Caco-2 (cell line): ENCODE measurements around the gene UNCX. TPM values are rescaled to one million over a fixed set of nuclear protein-coding genes. Genes with fewer than 3 reads are reported as not detected.
A peak's percentile ranks its signal among the peaks of the same experiment; 100 is the strongest.

ENCODE experiments used
- BruUV-seq: library from RNA; stranded (reverse); fragments of 400-500 nt; replicated peaks from 2 replicates; lab custom pipeline; 2021; lab: Mats Ljungman, UMichigan
- CTCF ChIA-PET: fragments of 300-600 bp; sonication (Branson Sonifier 250); formaldehyde crosslinking; loops from one replicate; lab custom pipeline; 2022; ENCODE audit warnings: antibody characterized with exemption; lab: Charles Lee
- POLR2A ChIA-PET: fragments of 300-600 bp; sonication (Branson Sonifier 250); formaldehyde crosslinking; loops from one replicate; lab custom pipeline; 2022; ENCODE audit warnings: antibody characterized with exemption; lab: Charles Lee
- DNase-seq, 2 experiments: peaks; one replicate each; pipeline versions ENCODE4 v3.0.0 to v3.0.0-alpha.2; 2020 to 2022
- H3K27me3 ChIP-seq: replicated peaks from 2 replicates; pipeline ENCODE4 v1.6.0; 2011; ENCODE audit warnings: low read length; ENCODE audit not compliant: control insufficient read depth, insufficient read depth
- H3K36me3 ChIP-seq: 2 replicates; pipeline ENCODE4 v1.5.1; 2011; ENCODE audit warnings: low read length; ENCODE audit not compliant: control insufficient read depth, insufficient read depth
- H3K4me1 ChIP-seq: fragments of 250-450 bp; sonication (Bioruptor Pico); 2 replicates; pipeline ENCODE4 v1.5.1; 2020; ENCODE audit warnings: mild to moderate bottlenecking
- H3K4me3 ChIP-seq: 2 replicates; pipeline ENCODE4 v1.5.1; 2011; ENCODE audit warnings: low read depth, mild to moderate bottlenecking, control low read depth, low read length
- H3K9me3 ChIP-seq: fragments of 250-450 bp; sonication (Bioruptor Pico); 2 replicates; pipeline ENCODE4 v1.5.1; 2020; ENCODE audit warnings: mild to moderate bottlenecking, moderate library complexity
- H3K27ac Mint-ChIP-seq: one replicate; pipeline ENCODE4 v1.8.0; 2022; ENCODE audit warnings: mixed read lengths; ENCODE audit not compliant: unreplicated experiment
- H3K27me3 Mint-ChIP-seq: one replicate; pipeline ENCODE4 v1.8.0; 2022; ENCODE audit warnings: mixed read lengths; ENCODE audit not compliant: insufficient read depth, unreplicated experiment
- H3K36me3 Mint-ChIP-seq: one replicate; pipeline ENCODE4 v1.8.0; 2022; ENCODE audit warnings: mild to moderate bottlenecking, mixed read lengths; ENCODE audit not compliant: insufficient read depth, unreplicated experiment
- H3K4me1 Mint-ChIP-seq: one replicate; pipeline ENCODE4 v1.8.0; 2022; ENCODE audit warnings: low read depth, mixed read lengths; ENCODE audit not compliant: unreplicated experiment
- H3K4me3 Mint-ChIP-seq: one replicate; pipeline ENCODE4 v1.8.0; 2022; ENCODE audit warnings: mild to moderate bottlenecking, moderate library complexity, mixed read lengths; ENCODE audit not compliant: unreplicated experiment
- H3K9me3 Mint-ChIP-seq: one replicate; pipeline ENCODE4 v1.8.0; 2022; ENCODE audit warnings: mixed read lengths; ENCODE audit not compliant: unreplicated experiment
- CTCF ChIP-seq, 2 experiments: fragments of 200-600 bp in 1 of 2; IDR thresholded peaks; 1 replicate in 1 of 2; 2 replicates in 1 of 2; pipeline versions ENCODE4 v1.5.1 to v1.8.0; 2011 to 2022; ENCODE audit warnings: antibody characterized with exemption in 1 of 2, control low read depth in 1 of 2, inconsistent platforms in 1 of 2, low read depth in 1 of 2, low read length in 1 of 2, mild to moderate bottlenecking in 1 of 2, moderate library complexity in 1 of 2; ENCODE audit not compliant: insufficient read depth in 1 of 2, severe bottlenecking in 1 of 2, unreplicated experiment in 1 of 2
- intact Hi-C: fragments of 100-400 bp; cut with micrococcal nuclease; formaldehyde crosslinking; loops from one replicate; pipeline ENCODE4 v1.10.0; 2022; ENCODE audit not compliant: unreplicated experiment
- total RNA-seq: library from RNA; stranded (reverse); gene quantifications from 2 replicates; pipeline ENCODE4 v1.2.3, GENCODE V29; 2022

The UNCX gene
- total RNA-seq, 1 experiment from 2014 or later: not detected

GRCh38 chr7:1224086-1224716 is 8.5 kb upstream of the UNCX start:
- H3K27me3 Mint-ChIP-seq: peaks cover 20% of the 10 kb centered on the region
- BruUV-seq: no TSS peak
- Histone ChIP-seq H3K9me3 (no peaks in the 10 kb centered on the region), H3K36me3 (no peaks in the 10 kb centered on the region), H3K4me3 (no peak overlapping the region), H3K27me3 (no peaks in the 10 kb centered on the region; the same call in 1 of the 2 replicates), H3K4me1 (no peaks in the 10 kb centered on the region)
- intact Hi-C loops: no loop called here
- H3K9me3 Mint-ChIP-seq: no peaks in the 10 kb centered on the region
- H3K4me1 Mint-ChIP-seq: no peaks in the 10 kb centered on the region
- no peaks in the 10 kb centered on the region for H3K36me3 Mint-ChIP-seq
- H3K27ac Mint-ChIP-seq: no peak overlapping the region
- no peak overlapping the region for H3K4me3 Mint-ChIP-seq
- ChIA-PET POLR2A (no interaction called here), CTCF (interaction anchor here (0.6 kb wide), 1 partner anchor 715 kb away, joined by 4 read pairs; no protein-coding TSS in a partner anchor)
- TF ChIP-seq CTCF (IDR thresholded peaks at IDR 0.05; ENCODE audit: insufficient read depth in 1 of 2, low read depth in 1 of 2, low read length in 1 of 2, severe bottlenecking in 1 of 2, unreplicated experiment in 1 of 2): no peak
- no peak for DNase-seq

- Mint-ChIP-seq H3K4me1 (no peaks in the 10 kb centered on the region), H3K9me3 (no peaks in the 10 kb centered on the region), H3K4me3 (no peak overlapping the region), H3K36me3 (no peaks in the 10 kb centered on the region), H3K27ac (no peak overlapping the region), H3K27me3 (peaks cover 16% of the 10 kb centered on the region)
- intact Hi-C loops: no loop called here
- Histone ChIP-seq H3K4me1 (no peaks in the 10 kb centered on the region), H3K9me3 (no peaks in the 10 kb centered on the region), H3K4me3 (no peak overlapping the region), H3K36me3 (no peaks in the 10 kb centered on the region), H3K27me3 (no peaks in the 10 kb centered on the region; the same call in 1 of the 2 replicates)
- no peak for DNase-seq
- ChIA-PET POLR2A (no interaction called here), CTCF (interaction anchor here (0.7 kb wide), 1 partner anchor 206 kb away, joined by 3 read pairs; no protein-coding TSS in a partner anchor)
- BruUV-seq: no TSS peak
- TF ChIP-seq CTCF (IDR thresholded peaks at IDR 0.05; ENCODE audit: insufficient read depth in 1 of 2, low read depth in 1 of 2, low read length in 1 of 2, severe bottlenecking in 1 of 2, unreplicated experiment in 1 of 2): no peak
Measured at GRCh38 chr7:1225030-1225429, 7.6 kb upstream of the UNCX start.

GRCh38 chr7:1225441-1226185 is 7.1 kb upstream of the UNCX start:
- no TSS peak for BruUV-seq

More at GRCh38 chr7:1225441-1226185, 7.1 kb upstream of the UNCX start:
- Histone ChIP-seq H3K4me3 (no peak overlapping the region), H3K27me3 (no peaks in the 10 kb centered on the region; the same call in 1 of the 2 replicates), H3K9me3 (no peaks in the 10 kb centered on the region), H3K36me3 (no peaks in the 10 kb centered on the region), H3K4me1 (no peaks in the 10 kb centered on the region)
- Mint-ChIP-seq H3K4me1 (no peaks in the 10 kb centered on the region), H3K27ac (no peak overlapping the region), H3K9me3 (no peaks in the 10 kb centered on the region), H3K27me3 (peaks cover 12% of the 10 kb centered on the region), H3K36me3 (no peaks in the 10 kb centered on the region), H3K4me3 (no peak overlapping the region)
- TF ChIP-seq CTCF (IDR thresholded peaks at IDR 0.05; ENCODE audit: insufficient read depth in 1 of 2, low read depth in 1 of 2, low read length in 1 of 2, severe bottlenecking in 1 of 2, unreplicated experiment in 1 of 2): peak; percentile 60 to 82
- intact Hi-C loops: loop anchor here (2.0 kb wide), 1 partner anchor 187 kb away; no protein-coding TSS in a partner anchor
- CTCF ChIA-PET: interaction anchor here (1.2 kb wide), 1 partner anchor 207 kb away, joined by 3 read pairs; no protein-coding TSS in a partner anchor
- POLR2A ChIA-PET: no interaction called here
- DNase-seq: peak in 1 of 2 experiments; percentile 45
